NOMO-1 (cell line): ENCODE data around the gene PRR5L.
A peak's percentile ranks its signal among the peaks of the same experiment; 100 is the strongest.

Experiments used
- DNase-seq, 2 experiments: peaks; one replicate each; lab custom pipeline; 2025; ENCODE audit not compliant: unreplicated experiment in 2 of 2; lab: John Stamatoyannopoulos, UW

The PRR5L gene

GRCh38 chr11:36354221-36355003, 58.3 kb downstream of the PRR5L start:
- no peak for DNase-seq

GRCh38 chr11:36356201-36356600, 60.1 kb downstream of the PRR5L start:
- DNase-seq: peak; percentile 76 to 87

GRCh38 chr11:36357831-36358230, 61.7 kb downstream of the PRR5L start:
- DNase-seq: no peak

- no peak for DNase-seq
Measured at GRCh38 chr11:36358436-36358835, 62.3 kb downstream of the PRR5L start.

GRCh38 chr11:36360318-36360717, 64.2 kb downstream of the PRR5L start:
- no peak for DNase-seq

GRCh38 chr11:36360826-36361415, 64.8 kb downstream of the PRR5L start:
- DNase-seq: no peak

- DNase-seq: no peak
Measured at GRCh38 chr11:36361472-36361871, 65.4 kb downstream of the PRR5L start.

GRCh38 chr11:36361901-36362391, 65.9 kb downstream of the PRR5L start:
- DNase-seq: no peak

GRCh38 chr11:36362902-36363301, 66.8 kb downstream of the PRR5L start:
- no peak for DNase-seq

- peak in 1 of 2 experiments; percentile 26 for DNase-seq
Measured at GRCh38 chr11:36363361-36364268, 67.5 kb downstream of the PRR5L start.

GRCh38 chr11:36364551-36365325, 68.7 kb downstream of the PRR5L start:
- no peak for DNase-seq

- peak; percentile 73 to 96 for DNase-seq
Measured at GRCh38 chr11:36365907-36366306, 69.8 kb downstream of the PRR5L start.

- no peak for DNase-seq
Measured at GRCh38 chr11:36367806-36368680, 72.0 kb downstream of the PRR5L start.

GRCh38 chr11:36371181-36371580, 75.1 kb downstream of the PRR5L start:
- DNase-seq: no peak

GRCh38 chr11:36371590-36371989, 75.5 kb downstream of the PRR5L start:
- DNase-seq: no peak

- no peak for DNase-seq
Measured at GRCh38 chr11:36372101-36372771, 76.1 kb downstream of the PRR5L start.

GRCh38 chr11:36373016-36374010, 77.2 kb downstream of the PRR5L start:
- peak; percentile 32 to 57 for DNase-seq

GRCh38 chr11:36374726-36375125, 78.6 kb downstream of the PRR5L start:
- no peak for DNase-seq
